ENCODE data around the gene GCC2.
"Not testable (repeated sequence)": the region's sequence is repeated elsewhere in the genome, so short reads cannot be mapped to it uniquely, and the experiment has no call there.

The GCC2 gene

GRCh38 chr2:108444941-108445840, 3.8 kb upstream of the GCC2 start:
- no peak for DNase-seq (ENCODE audit: extremely low read depth in 1 of 2, low read depth in 1 of 2)

GRCh38 chr2:108446703-108447102, 2.3 kb upstream of the GCC2 start:
- no peak for DNase-seq (ENCODE audit: extremely low read depth in 1 of 2, low read depth in 1 of 2)

GRCh38 chr2:108447947-108448677, 894 bp upstream of the GCC2 start:
- DNase-seq (ENCODE audit: extremely low read depth in 1 of 2, low read depth in 1 of 2), result no peak

GRCh38 chr2:108449410-108450130, 564 bp downstream of the GCC2 start:
- DNase-seq (ENCODE audit: extremely low read depth in 1 of 2, low read depth in 1 of 2), result no peak

- no peak for DNase-seq (ENCODE audit: extremely low read depth in 1 of 2, low read depth in 1 of 2)
Measured at GRCh38 chr2:108450863-108451262, 1.9 kb downstream of the GCC2 start.

GRCh38 chr2:108451976-108452375, 3.0 kb downstream of the GCC2 start:
- no peak for DNase-seq (ENCODE audit: extremely low read depth in 1 of 2, low read depth in 1 of 2)

- DNase-seq (ENCODE audit: extremely low read depth in 1 of 2, low read depth in 1 of 2), result not testable (repeated sequence)
Measured at GRCh38 chr2:108453530-108453929, 4.5 kb downstream of the GCC2 start.

GRCh38 chr2:108454440-108454839, 5.4 kb downstream of the GCC2 start:
- no peak for DNase-seq (ENCODE audit: extremely low read depth in 1 of 2, low read depth in 1 of 2)

- DNase-seq (ENCODE audit: extremely low read depth in 1 of 2, low read depth in 1 of 2), result no peak
Measured at GRCh38 chr2:108455571-108455970, 6.6 kb downstream of the GCC2 start.

GRCh38 chr2:108458082-108458481, 9.1 kb downstream of the GCC2 start:
- no peak for DNase-seq (ENCODE audit: extremely low read depth in 1 of 2, low read depth in 1 of 2)

- DNase-seq (ENCODE audit: extremely low read depth in 1 of 2, low read depth in 1 of 2), result no peak
Measured at GRCh38 chr2:108459441-108459840, 10.4 kb downstream of the GCC2 start.

- DNase-seq (ENCODE audit: extremely low read depth in 1 of 2, low read depth in 1 of 2), result no peak
Measured at GRCh38 chr2:108460345-108461037, 11.5 kb downstream of the GCC2 start.

- no peak for DNase-seq (ENCODE audit: extremely low read depth in 1 of 2, low read depth in 1 of 2)
Measured at GRCh38 chr2:108477099-108477498, 28.1 kb downstream of the GCC2 start.

GRCh38 chr2:108485253-108485652, 36.2 kb downstream of the GCC2 start:
- DNase-seq (ENCODE audit: extremely low read depth in 1 of 2, low read depth in 1 of 2), result no peak

- DNase-seq (ENCODE audit: extremely low read depth in 1 of 2, low read depth in 1 of 2), result no peak
Measured at GRCh38 chr2:108490506-108491122, 41.6 kb downstream of the GCC2 start.

GRCh38 chr2:108491848-108492247, 42.8 kb downstream of the GCC2 start:
- no peak for DNase-seq (ENCODE audit: extremely low read depth in 1 of 2, low read depth in 1 of 2)

GRCh38 chr2:108492364-108492763, 43.4 kb downstream of the GCC2 start:
- DNase-seq (ENCODE audit: extremely low read depth in 1 of 2, low read depth in 1 of 2), result no peak

GRCh38 chr2:108496167-108496566, 47.2 kb downstream of the GCC2 start:
- not testable (repeated sequence) for DNase-seq (ENCODE audit: extremely low read depth in 1 of 2, low read depth in 1 of 2)

- DNase-seq (ENCODE audit: extremely low read depth in 1 of 2, low read depth in 1 of 2), result not testable (repeated sequence)
Measured at GRCh38 chr2:108507620-108508019, 58.6 kb downstream of the GCC2 start.

GRCh38 chr2:108512431-108512830, 63.4 kb downstream of the GCC2 start:
- DNase-seq (ENCODE audit: extremely low read depth in 1 of 2, low read depth in 1 of 2), result not testable (repeated sequence)

All from stimulated activated CD8-positive, alpha-beta memory T cell treated with anti-CD3 and anti-CD28 coated beads, Interleukin-7, amount 100 ng/mL, for 48 hours (primary cell).